DND-41 (cell line): ENCODE data around the gene FARP1.

Source experiments
- EZH2 ChIP-seq: IDR thresholded peaks from 3 replicates; pipeline ENCODE4 v1.6.1; 2012; ENCODE audit warnings: borderline replicate concordance, low read depth, mild to moderate bottlenecking, moderate library complexity, low read length, inconsistent platforms; ENCODE audit not compliant: severe bottlenecking
- TF ChIP-seq, protein P1 (sequence below): IDR thresholded peaks from 2 replicates; pipeline ENCODE4 v1.5.1; 2012; ENCODE audit warnings: borderline replicate concordance, low read length, moderate library complexity, mild to moderate bottlenecking; ENCODE audit not compliant: poor library complexity, severe bottlenecking; ENCODE audit errors: extremely low read depth

DNA sequence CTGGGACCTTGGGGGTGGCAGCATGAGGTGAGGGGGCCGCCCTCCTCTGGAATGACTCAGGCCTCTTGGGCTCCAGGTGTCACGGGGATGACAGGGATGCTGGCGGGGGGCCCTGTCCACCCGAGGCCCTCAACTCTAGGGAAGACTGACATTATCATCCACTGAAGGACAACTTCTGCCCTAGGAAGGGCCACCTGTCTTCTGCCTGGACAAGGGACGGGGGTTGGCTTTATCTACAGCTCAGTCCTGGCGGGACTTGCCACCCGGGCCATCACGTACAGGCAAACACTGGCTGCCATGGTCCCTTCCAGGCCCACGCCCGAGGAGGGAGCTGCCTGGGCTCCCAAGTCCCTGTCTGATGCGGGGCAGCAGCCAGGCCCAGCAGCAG lies 303.3 kb downstream of the FARP1 start:
- TF ChIP-seq, protein P1, sequence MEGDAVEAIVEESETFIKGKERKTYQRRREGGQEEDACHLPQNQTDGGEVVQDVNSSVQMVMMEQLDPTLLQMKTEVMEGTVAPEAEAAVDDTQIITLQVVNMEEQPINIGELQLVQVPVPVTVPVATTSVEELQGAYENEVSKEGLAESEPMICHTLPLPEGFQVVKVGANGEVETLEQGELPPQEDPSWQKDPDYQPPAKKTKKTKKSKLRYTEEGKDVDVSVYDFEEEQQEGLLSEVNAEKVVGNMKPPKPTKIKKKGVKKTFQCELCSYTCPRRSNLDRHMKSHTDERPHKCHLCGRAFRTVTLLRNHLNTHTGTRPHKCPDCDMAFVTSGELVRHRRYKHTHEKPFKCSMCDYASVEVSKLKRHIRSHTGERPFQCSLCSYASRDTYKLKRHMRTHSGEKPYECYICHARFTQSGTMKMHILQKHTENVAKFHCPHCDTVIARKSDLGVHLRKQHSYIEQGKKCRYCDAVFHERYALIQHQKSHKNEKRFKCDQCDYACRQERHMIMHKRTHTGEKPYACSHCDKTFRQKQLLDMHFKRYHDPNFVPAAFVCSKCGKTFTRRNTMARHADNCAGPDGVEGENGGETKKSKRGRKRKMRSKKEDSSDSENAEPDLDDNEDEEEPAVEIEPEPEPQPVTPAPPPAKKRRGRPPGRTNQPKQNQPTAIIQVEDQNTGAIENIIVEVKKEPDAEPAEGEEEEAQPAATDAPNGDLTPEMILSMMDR = no peak
- no peak for TF ChIP-seq EZH2
